GM19468 (cell line): ENCODE measurements around the gene WWC1.

ENCODE experiments used
- ATAC-seq: cut with Tn5 transposase; IDR thresholded peaks from one replicate; pipeline ENCODE4 v1.9.1; 2021; ENCODE audit warnings: mild to moderate bottlenecking, moderate library complexity, moderate number of reproducible peaks; ENCODE audit not compliant: unreplicated experiment; ENCODE audit errors: extremely low read depth

The WWC1 gene

GRCh38 chr5:168401880-168402279 lies 110.4 kb downstream of the WWC1 start:
- ATAC-seq = no peak

GRCh38 chr5:168404365-168404764 lies 112.9 kb downstream of the WWC1 start:
- no peak for ATAC-seq

GRCh38 chr5:168407211-168407610 lies 115.8 kb downstream of the WWC1 start:
- no peak for ATAC-seq

- ATAC-seq = no peak
These were observed 117.3 kb downstream of the WWC1 start for GRCh38 chr5:168408561-168409305.

GRCh38 chr5:168409591-168410458 lies 118.4 kb downstream of the WWC1 start:
- ATAC-seq = no peak

GRCh38 chr5:168411871-168412270 lies 120.4 kb downstream of the WWC1 start:
- no peak for ATAC-seq

GRCh38 chr5:168413062-168413461 lies 121.6 kb downstream of the WWC1 start:
- no peak for ATAC-seq

GRCh38 chr5:168413596-168413995 lies 122.2 kb downstream of the WWC1 start:
- no peak for ATAC-seq

GRCh38 chr5:168415401-168415800 lies 124.0 kb downstream of the WWC1 start:
- ATAC-seq = no peak

GRCh38 chr5:168415971-168416370 lies 124.5 kb downstream of the WWC1 start:
- no peak for ATAC-seq

- no peak for ATAC-seq
These were observed 126.4 kb downstream of the WWC1 start for GRCh38 chr5:168417731-168418429.

- no peak for ATAC-seq
These were observed 129.0 kb downstream of the WWC1 start for GRCh38 chr5:168420461-168420860.

- no peak for ATAC-seq
These were observed 131.0 kb downstream of the WWC1 start for GRCh38 chr5:168422431-168422830.

- no peak for ATAC-seq
These were observed 132.0 kb downstream of the WWC1 start for GRCh38 chr5:168423478-168423877.

- no peak for ATAC-seq
These were observed 132.5 kb downstream of the WWC1 start for GRCh38 chr5:168423971-168424370.

- no peak for ATAC-seq
These were observed 133.3 kb downstream of the WWC1 start for GRCh38 chr5:168424594-168425323.

GRCh38 chr5:168426007-168426863 lies 134.8 kb downstream of the WWC1 start:
- no peak for ATAC-seq

- no peak for ATAC-seq
These were observed 135.4 kb downstream of the WWC1 start for GRCh38 chr5:168426864-168427172.

- no peak for ATAC-seq
These were observed 135.8 kb downstream of the WWC1 start for GRCh38 chr5:168427224-168427623.
